Bronchial epithelial cell (primary cell): ENCODE data around the gene TAGAP. TPM values are rescaled to one million over a fixed set of nuclear protein-coding genes. Genes with fewer than 3 reads are reported as not detected.

ENCODE experiments used
- DNase-seq: peaks from one replicate; pipeline ENCODE4 v3.0.0-alpha.2; 2010; ENCODE audit warnings: low read depth
- FAIRE-seq: peaks from 2 replicates; lab custom pipeline; 2011; peaks lifted over from hg19 to GRCh38; lab: Jason Lieb, UNC
- H3K27me3 ChIP-seq: 2 replicates; pipeline ENCODE4 v1.5.1; 2011; ENCODE audit warnings: low read length; ENCODE audit not compliant: control insufficient read depth, insufficient read depth
- H3K36me3 ChIP-seq: 2 replicates; pipeline ENCODE4 v1.5.1; 2011; ENCODE audit warnings: low read length; ENCODE audit not compliant: control insufficient read depth, insufficient read depth
- H3K4me3 ChIP-seq: 2 replicates; pipeline ENCODE4 v1.5.1; 2011; ENCODE audit warnings: mild to moderate bottlenecking, low read depth, low read length, control low read depth
- total RNA-seq: library from RNA; depleted of rRNA; stranded (reverse); fragments of >200 nt; gene quantifications from 2 replicates; pipeline ENCODE4 v1.2.1, GENCODE V29; 2014
- TF ChIP-seq, protein P1 (sequence below): IDR thresholded peaks from 2 replicates; pipeline ENCODE4 v1.5.1; 2011; ENCODE audit warnings: mild to moderate bottlenecking, moderate library complexity, low read length, control low read depth, inconsistent platforms; ENCODE audit not compliant: insufficient read depth, severe bottlenecking

The TAGAP gene
- total RNA-seq, 1 donor from 2014 or later = under 0.01 TPM

- Histone ChIP-seq H3K36me3 (no peaks in the 10 kb centered on the region), H3K27me3 (no peaks in the 10 kb centered on the region), H3K4me3 (no peak overlapping the region)
- TF ChIP-seq, protein P1, sequence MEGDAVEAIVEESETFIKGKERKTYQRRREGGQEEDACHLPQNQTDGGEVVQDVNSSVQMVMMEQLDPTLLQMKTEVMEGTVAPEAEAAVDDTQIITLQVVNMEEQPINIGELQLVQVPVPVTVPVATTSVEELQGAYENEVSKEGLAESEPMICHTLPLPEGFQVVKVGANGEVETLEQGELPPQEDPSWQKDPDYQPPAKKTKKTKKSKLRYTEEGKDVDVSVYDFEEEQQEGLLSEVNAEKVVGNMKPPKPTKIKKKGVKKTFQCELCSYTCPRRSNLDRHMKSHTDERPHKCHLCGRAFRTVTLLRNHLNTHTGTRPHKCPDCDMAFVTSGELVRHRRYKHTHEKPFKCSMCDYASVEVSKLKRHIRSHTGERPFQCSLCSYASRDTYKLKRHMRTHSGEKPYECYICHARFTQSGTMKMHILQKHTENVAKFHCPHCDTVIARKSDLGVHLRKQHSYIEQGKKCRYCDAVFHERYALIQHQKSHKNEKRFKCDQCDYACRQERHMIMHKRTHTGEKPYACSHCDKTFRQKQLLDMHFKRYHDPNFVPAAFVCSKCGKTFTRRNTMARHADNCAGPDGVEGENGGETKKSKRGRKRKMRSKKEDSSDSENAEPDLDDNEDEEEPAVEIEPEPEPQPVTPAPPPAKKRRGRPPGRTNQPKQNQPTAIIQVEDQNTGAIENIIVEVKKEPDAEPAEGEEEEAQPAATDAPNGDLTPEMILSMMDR = no peak
- FAIRE-seq (no peak), DNase-seq (no peak)
Measured at GRCh38 chr6:159089443-159089842, 44.7 kb upstream of the TAGAP start.

DNA sequence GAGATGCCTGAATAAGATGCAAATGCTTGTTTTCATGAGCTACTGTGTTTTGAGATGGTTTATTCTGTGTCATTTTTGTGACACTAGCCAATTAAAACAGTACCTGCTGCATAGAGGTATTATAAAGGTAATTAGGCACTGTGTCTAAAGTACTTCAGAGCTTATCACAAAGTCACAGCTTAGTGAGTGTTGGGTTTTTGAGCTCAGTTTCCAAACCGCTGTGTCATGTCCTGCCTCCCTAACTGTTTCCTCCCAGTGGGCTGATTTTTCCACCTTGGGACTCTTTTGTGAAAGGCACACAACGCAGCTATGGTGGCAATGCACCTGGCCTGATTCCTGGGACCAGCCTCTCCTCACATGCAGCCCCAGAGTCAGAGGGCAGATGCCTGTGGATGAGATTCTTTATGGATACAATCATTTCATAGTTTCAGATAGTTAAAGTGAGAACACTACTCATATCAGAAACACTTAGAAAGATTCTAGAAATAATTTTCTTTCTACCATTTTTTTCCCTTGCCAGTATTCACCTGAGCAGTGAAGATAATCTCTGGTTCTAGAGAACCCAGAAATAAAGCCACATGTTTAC, 41.3 kb upstream of the TAGAP start:
- no peaks in the 10 kb centered on the region for H3K36me3 ChIP-seq
- DNase-seq = no peak
- no peaks in the 10 kb centered on the region for H3K27me3 ChIP-seq
- no peak for FAIRE-seq
- H3K4me3 ChIP-seq = no peak overlapping the region
- TF ChIP-seq, protein P1 = no peak

DNA sequence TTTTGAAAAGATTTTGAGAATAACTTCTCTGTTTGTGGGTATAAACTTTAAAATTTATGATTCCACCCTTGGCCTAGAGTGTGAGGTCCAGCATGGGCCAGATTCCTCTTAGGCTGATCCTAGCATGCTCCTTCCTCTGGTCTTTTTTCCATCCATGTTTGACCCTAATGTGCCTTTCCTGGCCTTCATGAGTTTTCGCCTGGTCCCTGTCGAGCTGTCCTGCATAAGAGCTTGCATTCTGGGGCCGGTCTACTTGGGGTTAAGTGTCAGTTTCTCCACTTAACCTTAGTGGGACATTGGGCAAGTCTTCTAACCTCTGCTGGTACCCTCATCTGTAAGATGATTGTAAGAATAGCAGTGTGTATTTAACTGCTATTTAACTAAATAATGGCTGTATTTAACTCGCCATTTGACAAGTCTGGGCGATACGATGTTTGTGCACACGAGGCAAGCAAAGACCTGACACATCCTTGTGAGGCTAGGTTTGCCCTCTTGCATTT, 40.7 kb upstream of the TAGAP start:
- H3K27me3 ChIP-seq = no peaks in the 10 kb centered on the region
- no peak overlapping the region for H3K4me3 ChIP-seq
- TF ChIP-seq, protein P1 = no peak
- DNase-seq (peak; percentile 50), FAIRE-seq (no peak)
- H3K36me3 ChIP-seq = no peaks in the 10 kb centered on the region

DNA sequence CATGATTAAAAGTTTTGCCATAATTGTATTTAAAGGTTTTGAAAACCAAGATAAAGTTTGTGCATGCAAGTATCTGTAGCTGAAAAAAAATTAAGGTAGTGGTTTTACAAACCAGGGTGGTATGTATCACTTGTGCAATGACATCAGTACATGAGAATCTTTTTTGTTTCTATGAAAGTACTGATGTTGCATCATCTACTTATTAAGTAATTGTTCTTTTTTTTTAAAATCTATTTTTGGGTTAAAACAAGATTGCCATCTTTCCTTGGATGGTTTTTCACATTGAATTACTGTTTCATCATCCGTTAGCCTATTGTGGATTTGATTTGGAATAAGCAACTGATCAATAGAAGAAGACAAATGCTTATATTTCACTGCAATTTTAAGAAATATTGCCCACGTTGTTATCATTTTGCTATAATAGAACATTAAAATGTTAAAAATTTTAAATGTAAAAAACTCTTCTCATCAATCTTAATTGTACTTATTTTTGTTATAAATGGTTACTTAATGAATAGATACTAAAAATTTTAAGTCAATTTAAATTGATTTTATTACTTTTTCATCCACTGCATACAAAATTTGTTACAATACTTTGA, 39.8 kb upstream of the TAGAP start:
- Histone ChIP-seq H3K4me3 (no peak overlapping the region), H3K27me3 (no peaks in the 10 kb centered on the region), H3K36me3 (no peaks in the 10 kb centered on the region)
- TF ChIP-seq, protein P1 = no peak
- no peak for FAIRE-seq
- DNase-seq = peak; percentile 76

- no peaks in the 10 kb centered on the region for H3K36me3 ChIP-seq
- FAIRE-seq = no peak
- H3K4me3 ChIP-seq = no peak overlapping the region
- H3K27me3 ChIP-seq = no peaks in the 10 kb centered on the region
- DNase-seq = no peak
- TF ChIP-seq, protein P1 = no peak
Measured at GRCh38 chr6:159083146-159083545, 38.4 kb upstream of the TAGAP start.
